Heart left ventricle (tissue), 16 donors: ENCODE measurements around the gene GOLPH3L. TPM values are rescaled to one million over a fixed set of nuclear protein-coding genes. Genes with fewer than 3 reads are reported as not detected.

ENCODE experiments used
- ATAC-seq, 4 donors: fragments of 200-7000 bp; cut with Tn5 transposase; one replicate each; pipeline ENCODE4 v1.9.1; 2020 to 2022; ENCODE audit warnings: moderate library complexity in 4 of 4, mild to moderate bottlenecking in 3 of 4, moderate number of reproducible peaks in 1 of 4
- DNase-seq, 5 donors: peaks; one replicate each; pipeline ENCODE4 v3.0.0-alpha.2; 2020
- H3K27ac ChIP-seq, 12 donors: fragments of 200-600 bp; sonication (generic) in 4 of 12; one replicate each; pipeline versions ENCODE4 v1.5.0 to v1.8.0; 2016 to 2022; ENCODE audit warnings: mild to moderate bottlenecking in 2 of 12
- H3K27me3 ChIP-seq, 9 donors: fragments of 200-600 bp; sonication (generic) in 2 of 9; one replicate each; pipeline versions ENCODE4 v1.5.1 to v1.8.0; 2016 to 2022; ENCODE audit warnings: mild to moderate bottlenecking in 3 of 9
- H3K36me3 ChIP-seq, 9 donors: fragments of 200-600 bp; sonication (generic) in 2 of 9; one replicate each; pipeline versions ENCODE4 v1.5.0 to v1.8.0; 2018 to 2022; ENCODE audit warnings: mild to moderate bottlenecking in 2 of 9
- H3K4me1 ChIP-seq, 12 donors: fragments of 200-600 bp; sonication (generic) in 4 of 12; one replicate each; pipeline versions ENCODE4 v1.5.0 to v1.8.0; 2016 to 2022; ENCODE audit warnings: mild to moderate bottlenecking in 3 of 12
- H3K4me3 ChIP-seq, 12 donors: fragments of 200-600 bp; sonication (generic) in 4 of 12; one replicate each; pipeline versions ENCODE4 v1.5.0 to v1.8.0; 2017 to 2022; ENCODE audit warnings: mild to moderate bottlenecking in 9 of 12, moderate library complexity in 4 of 12
- H3K9me3 ChIP-seq, 12 donors: fragments of 200-600 bp; sonication (generic) in 4 of 12; one replicate each; pipeline versions ENCODE4 v1.5.0 to v1.8.0; 2016 to 2022; ENCODE audit warnings: mild to moderate bottlenecking in 1 of 12
- POLR2A ChIP-seq, 2 donors: fragments of 450-650 bp; IDR thresholded peaks; one replicate each; pipeline ENCODE4 v1.6.1; 2017; ENCODE audit warnings: antibody characterized with exemption in 2 of 2, mild to moderate bottlenecking in 2 of 2, moderate library complexity in 2 of 2
- WGBS, 4 donors: extraction: QIAGEN DNeasy Blood & Tissue Kit in 2 of 4; methylation state at CpG; one replicate each; pipeline versions ENCODE4 v1.1.5 to v1.1.7; 2013 to 2018; 5-methylcytosine and 5-hydroxymethylcytosine counted together
- intact Hi-C, 10 donors: fragments of 100-400 bp; cut with DNase I; formaldehyde crosslinking; loops; one replicate each; pipeline versions ENCODE4 v1.11.1 to v1.14.2; 2022
- polyA plus RNA-seq, 2 donors: library from polyadenylated mRNA; stranded (reverse); fragments of 200-250 nt; gene quantifications; one replicate each; pipeline ENCODE4 v1.2.3, GENCODE V29; 2013
- total RNA-seq, 9 donors: library from RNA; depleted of rRNA in 2 of 9; stranded (reverse); fragments of >200 nt in 2 of 9; fragmentation: NEBNext Ultra II Directional in 3 of 9; extraction: Animal tissue kit (Norgen Biotek cat#: 25700) in 3 of 9; gene quantifications; one replicate each; pipeline versions ENCODE4 v1.1.0 to v1.2.4, GENCODE V29; 2016 to 2023
- TF ChIP-seq, protein P1 (sequence below), 12 donors: fragments of 200-600 bp; sonication (generic) in 4 of 12; IDR thresholded peaks; one replicate each; pipeline versions ENCODE4 v1.5.0 to v1.8.0; 2018 to 2022; ENCODE audit warnings: antibody characterized with exemption in 12 of 12, mild to moderate bottlenecking in 5 of 12
- donor health status: ischemic (EF 13 %, LVEDD 7.1; RV severe dilation, severe dysfunction).
- donor health status: healthy with polysubstance abuse.
- donor health status: DM: no; HTN: yes; CAD: no.
- donor health status: DM: no; HTN: no; CAD: no.
- donor health status: ischemic (EF 25% LVEDD 6.9; RV normal size, moderate dysfunction).
- donor health status: ischemic (EF 25% LVEDD 5.7; RV mildly dilated, moderate dysfunction).
- donor health status: healthy.
- donor health status: DM: yes; HTN: yes; CAD: no.
- donor health status: ischemic (EF 35%, LVEDD 5.7; RV mildly dilated, moderate dysfunction).
- donor health status: nonischemic (EF 11% LVEDD 7.7; RV severe dilation, severe dysfunction).
- donor health status: DM: yes; HTN: yes; CAD: no.
- donor health status: PGD.
- donor health status: ischemic (EF 29% LVEDD 5.4; RV normal size, mild dysfunction).
- donor health status: nonischemic (EF 23%, LVEDD 6.1; RV moderate dilation, normal function).

The GOLPH3L gene
- total and polyA plus RNA-seq, 11 donors, result 5.5 to 22.1 (median 14.4) TPM

DNA sequence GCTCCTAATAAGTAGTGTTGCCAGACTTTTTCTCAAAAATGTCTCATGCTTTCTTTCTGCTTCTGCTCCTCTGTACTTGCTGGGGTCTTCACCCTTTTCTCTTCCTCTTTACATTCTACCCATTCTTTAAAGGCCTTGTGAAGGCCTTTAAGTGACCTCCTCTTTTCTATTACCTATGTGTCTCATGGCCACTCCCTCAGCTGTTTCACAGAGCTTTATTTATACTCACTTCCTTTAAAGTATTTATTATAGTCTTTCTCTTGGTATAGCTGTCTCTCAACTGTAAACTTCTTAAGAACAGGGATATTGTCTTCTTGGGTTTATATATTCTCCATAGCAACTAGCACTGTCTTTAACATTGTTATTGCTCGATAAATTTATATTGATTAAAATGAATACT is 792 bp downstream of the GOLPH3L start:
- no peak for DNase-seq
- H3K36me3 ChIP-seq, result peaks cover 0 to 40% (median 30%) of the 10 kb centered on the region in 9 donors
- WGBS, 4 donors, result 30 to 41% (median 33%) methylated on average over 1 of the region's 1 CpG
- H3K4me1 ChIP-seq, result peaks cover 0 to 24% (median 13%) of the 10 kb centered on the region in 12 donors
- H3K27me3 ChIP-seq, result no peaks in the 10 kb centered on the region
- peak overlapping the region in 4 of 12 donors; percentile 22 to 74 (median 62) for H3K27ac ChIP-seq
- intact Hi-C loops, result loop anchor here in 3 of 10 donors (5.0 to 10.0 kb wide), 4 partner anchors 69 to 134 kb away; partner anchors contain the start of genes ENSA (in 1 of the 3) and MCL1 (in 1 of the 3)
- TF ChIP-seq, protein P1, sequence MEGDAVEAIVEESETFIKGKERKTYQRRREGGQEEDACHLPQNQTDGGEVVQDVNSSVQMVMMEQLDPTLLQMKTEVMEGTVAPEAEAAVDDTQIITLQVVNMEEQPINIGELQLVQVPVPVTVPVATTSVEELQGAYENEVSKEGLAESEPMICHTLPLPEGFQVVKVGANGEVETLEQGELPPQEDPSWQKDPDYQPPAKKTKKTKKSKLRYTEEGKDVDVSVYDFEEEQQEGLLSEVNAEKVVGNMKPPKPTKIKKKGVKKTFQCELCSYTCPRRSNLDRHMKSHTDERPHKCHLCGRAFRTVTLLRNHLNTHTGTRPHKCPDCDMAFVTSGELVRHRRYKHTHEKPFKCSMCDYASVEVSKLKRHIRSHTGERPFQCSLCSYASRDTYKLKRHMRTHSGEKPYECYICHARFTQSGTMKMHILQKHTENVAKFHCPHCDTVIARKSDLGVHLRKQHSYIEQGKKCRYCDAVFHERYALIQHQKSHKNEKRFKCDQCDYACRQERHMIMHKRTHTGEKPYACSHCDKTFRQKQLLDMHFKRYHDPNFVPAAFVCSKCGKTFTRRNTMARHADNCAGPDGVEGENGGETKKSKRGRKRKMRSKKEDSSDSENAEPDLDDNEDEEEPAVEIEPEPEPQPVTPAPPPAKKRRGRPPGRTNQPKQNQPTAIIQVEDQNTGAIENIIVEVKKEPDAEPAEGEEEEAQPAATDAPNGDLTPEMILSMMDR (IDR thresholded peaks at IDR 0.05), result no peak
- no peak for TF ChIP-seq POLR2A (IDR thresholded peaks at IDR 0.05)
- ATAC-seq, result no peak
- no peaks in the 10 kb centered on the region for H3K9me3 ChIP-seq
- peak overlapping the region in 11 of 12 donors; percentile 59 to 85 (median 74) for H3K4me3 ChIP-seq

- Histone ChIP-seq H3K4me3 (peak overlapping the region in 3 of 12 donors; percentile 70 to 79 (median 78)), H3K36me3 (peaks cover 0 to 46% (median 35%) of the 10 kb centered on the region in 9 donors), H3K27ac (no peak overlapping the region), H3K4me1 (peaks cover 0 to 24% (median 13%) of the 10 kb centered on the region in 12 donors), H3K9me3 (no peaks in the 10 kb centered on the region), H3K27me3 (no peaks in the 10 kb centered on the region)
- DNase-seq (no peak), ATAC-seq (no peak)
- intact Hi-C loops, result loop anchor here in 3 of 10 donors (5.0 to 10.0 kb wide), 4 partner anchors 68 to 133 kb away; partner anchors contain the start of genes ENSA (in 1 of the 3) and MCL1 (in 1 of the 3)
- TF ChIP-seq POLR2A (IDR thresholded peaks at IDR 0.05), result no peak
- TF ChIP-seq, protein P1 (IDR thresholded peaks at IDR 0.05), result no peak
- 82 to 87% (median 84%) methylated on average over 4 of the region's 4 CpGs for WGBS, 4 donors
Measured at GRCh38 chr1:150695561-150695960, 1.4 kb downstream of the GOLPH3L start.

DNA sequence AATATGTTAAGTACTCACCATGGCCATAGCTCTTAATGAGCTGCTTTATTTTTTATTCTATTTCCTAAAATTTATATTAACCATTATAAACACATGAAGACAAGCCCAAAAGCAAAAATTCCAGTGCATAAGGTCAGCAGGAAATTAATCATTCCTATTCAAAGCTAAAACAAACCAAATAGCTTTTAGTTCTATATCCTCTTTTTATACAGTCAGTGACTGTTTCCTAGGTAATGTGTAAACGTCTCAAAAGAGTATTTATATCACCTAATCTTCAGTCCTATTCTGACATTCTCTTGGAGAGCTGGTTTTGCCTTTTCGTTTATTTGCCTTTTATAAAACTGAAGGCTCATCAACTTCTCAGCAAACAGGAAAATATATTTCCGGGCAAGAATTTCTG is 4.2 kb downstream of the GOLPH3L start:
- peaks cover 0 to 22% (median 12%) of the 10 kb centered on the region in 12 donors for H3K4me1 ChIP-seq
- H3K9me3 ChIP-seq, result no peaks in the 10 kb centered on the region
- H3K36me3 ChIP-seq, result peaks cover 0 to 74% (median 53%) of the 10 kb centered on the region in 9 donors
- H3K27me3 ChIP-seq, result no peaks in the 10 kb centered on the region
- TF ChIP-seq, protein P1 (IDR thresholded peaks at IDR 0.05), result no peak
- no peak for TF ChIP-seq POLR2A (IDR thresholded peaks at IDR 0.05)
- ATAC-seq (no peak), DNase-seq (no peak)
- intact Hi-C loops, result loop anchor here in 1 of 10 donors (10.0 kb wide), 1 partner anchor 128 kb away; no protein-coding TSS in a partner anchor
- no peak overlapping the region for H3K27ac ChIP-seq
- WGBS, 4 donors, result 60 to 77% (median 66%) methylated on average over 3 of the region's 3 CpGs
- no peak overlapping the region for H3K4me3 ChIP-seq

DNA sequence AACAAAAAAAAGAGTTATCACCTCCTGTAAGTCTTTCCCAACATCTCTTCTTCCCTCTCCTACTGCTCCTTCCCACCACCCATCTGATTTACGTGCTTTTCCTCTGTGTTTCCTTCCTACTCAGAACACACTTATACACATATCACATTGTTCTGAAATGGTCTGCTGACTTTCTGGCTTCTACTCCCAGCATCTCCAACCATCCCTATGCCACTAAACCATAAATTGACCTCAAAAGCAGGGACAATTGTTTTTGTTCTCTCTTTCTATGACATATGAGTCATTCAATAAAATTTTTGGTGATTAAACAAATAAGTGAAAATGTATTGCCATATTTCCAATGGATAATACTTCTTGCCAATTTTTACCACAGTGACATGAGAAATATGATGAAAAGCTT is 8.2 kb downstream of the GOLPH3L start:
- peaks cover 0 to 10% (median 0%) of the 10 kb centered on the region in 12 donors for H3K4me1 ChIP-seq
- H3K27ac ChIP-seq, result no peak overlapping the region
- H3K27me3 ChIP-seq, result no peaks in the 10 kb centered on the region
- WGBS, 4 donors, result 73 to 81% (median 79%) methylated on average over 1 of the region's 1 CpG
- DNase-seq (no peak), ATAC-seq (no peak)
- H3K4me3 ChIP-seq, result no peak overlapping the region
- no peaks in the 10 kb centered on the region for H3K9me3 ChIP-seq
- TF ChIP-seq, protein P1 (IDR thresholded peaks at IDR 0.05), result no peak
- no peak for TF ChIP-seq POLR2A (IDR thresholded peaks at IDR 0.05)
- intact Hi-C loops, result no loop called here
- H3K36me3 ChIP-seq, result peaks cover 0 to 88% (median 59%) of the 10 kb centered on the region in 9 donors
